GM12891 (cell line): ENCODE data around the gene ZNF211.

Source experiments
- POLR2A ChIP-seq: IDR thresholded peaks from 2 replicates; pipeline ENCODE4 v1.6.1; 2011; ENCODE audit warnings: low read depth, low read length, control low read depth
- POLR2AphosphoS5 ChIP-seq: IDR thresholded peaks from 2 replicates; pipeline ENCODE4 v1.6.1; 2011; ENCODE audit warnings: low read depth, low read length, control low read depth

DNA sequence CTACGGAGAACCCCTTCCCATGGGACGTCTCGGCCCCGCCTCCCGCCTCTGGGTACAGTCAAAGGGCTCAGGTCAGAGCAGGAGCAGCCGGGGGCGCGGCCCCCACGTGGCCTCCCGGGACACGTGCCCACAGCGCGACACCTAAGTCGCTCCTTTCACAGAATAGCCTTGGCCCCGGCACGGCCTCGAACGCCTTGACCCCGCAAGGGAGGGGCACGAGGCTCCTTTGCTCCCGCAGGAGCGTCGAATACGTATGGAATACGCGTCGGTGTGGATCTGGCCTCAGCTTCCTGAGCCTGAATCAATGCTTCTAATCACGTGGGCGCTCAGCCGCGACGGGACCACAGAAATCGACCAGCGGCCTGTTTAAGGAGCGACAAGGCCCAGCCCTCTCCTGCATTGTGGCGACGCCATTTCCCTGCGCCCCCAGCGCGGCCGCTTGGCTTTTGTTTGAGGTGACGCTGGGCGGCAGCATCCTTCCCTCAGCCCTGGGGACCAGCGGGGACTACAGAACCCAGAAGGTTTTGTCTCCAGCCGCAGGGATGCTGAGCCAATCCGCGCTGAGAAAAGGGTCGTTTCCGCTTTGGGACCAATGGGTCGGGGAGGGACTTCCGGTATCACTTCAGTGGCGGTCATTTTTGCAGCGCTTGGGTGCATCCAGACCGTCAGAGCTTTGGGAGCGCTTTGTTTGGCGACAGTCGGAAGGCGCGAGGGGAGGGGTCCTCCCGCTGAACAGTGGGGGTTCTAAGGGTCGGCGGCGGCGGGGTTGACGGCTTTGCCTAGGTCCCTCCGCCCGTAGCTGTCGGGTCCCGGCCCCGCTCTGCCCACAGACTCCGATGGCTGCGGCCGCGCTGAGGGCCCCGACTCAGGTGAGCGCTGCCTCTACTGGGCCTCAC, 49.2 kb upstream of the ZNF211 start, which contains the start of gene ZIK1:
- TF ChIP-seq POLR2AphosphoS5 (peak; percentile 46; the same call in 1 of the 2 replicates), POLR2A (no peak)
